IPS-NIHi7 (cell line): ENCODE measurements around the gene RBMS1.
"Not testable (repeated sequence)": the region's sequence is repeated elsewhere in the genome, so short reads cannot be mapped to it uniquely, and the experiment has no call there.

ENCODE experiments used
- DNase-seq: peaks from one replicate; pipeline ENCODE4 v3.0.0; 2012; ENCODE audit warnings: mixed read lengths; ENCODE audit errors: extremely low spot score

Gene RBMS1

DNA sequence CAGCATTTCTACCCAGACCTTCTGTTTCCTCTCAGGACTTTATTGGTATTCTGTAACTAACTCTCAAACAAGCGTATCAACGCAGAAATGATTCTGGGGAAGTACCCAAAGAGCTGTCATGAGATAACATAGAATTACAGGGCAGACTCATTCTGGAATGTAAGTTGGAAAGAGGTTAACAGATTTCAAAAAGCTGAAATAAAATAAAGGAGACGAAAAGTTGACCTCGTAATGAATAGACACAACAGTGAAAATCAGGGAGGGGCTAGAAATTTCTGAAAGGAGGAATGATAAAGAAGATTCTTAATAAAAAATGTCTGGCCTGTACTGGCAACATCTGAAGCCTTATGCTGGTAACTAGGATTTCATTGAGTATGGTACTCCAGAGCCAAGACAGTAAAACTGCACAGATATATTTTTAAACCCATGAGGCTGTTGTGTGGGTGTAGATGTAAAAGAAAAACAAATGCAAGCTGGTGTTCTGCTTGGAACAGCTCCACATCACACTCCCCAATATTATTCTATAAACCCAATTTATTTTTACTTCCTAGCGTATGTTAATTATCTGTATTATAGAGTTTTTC lies 23.9 kb downstream of the RBMS1 start:
- DNase-seq, result no peak

DNA sequence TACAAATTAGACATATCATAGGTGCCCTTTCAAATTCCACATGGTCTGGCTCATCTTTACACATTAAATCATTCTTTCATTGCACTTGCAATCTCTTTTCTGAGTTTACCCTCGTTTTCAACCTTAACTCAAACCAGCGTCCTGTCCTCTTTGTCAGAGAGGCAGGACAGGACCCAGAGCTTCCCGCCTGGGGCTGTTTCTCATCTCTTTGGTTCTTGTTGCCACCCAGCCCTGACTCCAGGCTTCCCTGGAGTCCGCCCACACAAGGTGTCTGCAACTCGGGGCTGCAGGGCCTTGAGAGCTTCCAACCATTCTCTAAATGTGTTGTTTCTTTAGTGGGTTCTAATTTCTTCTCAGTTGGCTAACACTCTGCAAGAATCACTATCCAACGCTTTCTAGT lies 24.4 kb downstream of the RBMS1 start:
- DNase-seq, result peak; percentile 23

DNA sequence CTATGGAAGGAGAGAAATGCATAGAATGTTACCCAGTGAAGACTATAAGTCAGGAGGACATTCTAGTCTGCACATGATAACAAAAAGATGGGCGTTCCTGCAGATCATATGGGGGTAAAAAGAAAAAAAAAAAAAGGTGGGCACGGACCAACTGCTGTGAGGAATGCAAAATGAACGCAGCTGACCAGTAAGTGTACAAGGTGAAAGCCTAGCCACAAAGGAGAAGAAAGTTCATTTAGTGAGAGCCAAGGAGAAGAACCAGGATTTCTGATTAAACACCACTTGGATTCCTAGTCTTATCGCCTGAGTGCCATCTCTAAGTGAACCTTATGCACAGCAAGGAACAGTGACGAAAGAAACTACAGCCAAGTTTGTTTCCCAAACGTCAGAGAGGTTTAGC lies 26.5 kb downstream of the RBMS1 start:
- no peak for DNase-seq

DNA sequence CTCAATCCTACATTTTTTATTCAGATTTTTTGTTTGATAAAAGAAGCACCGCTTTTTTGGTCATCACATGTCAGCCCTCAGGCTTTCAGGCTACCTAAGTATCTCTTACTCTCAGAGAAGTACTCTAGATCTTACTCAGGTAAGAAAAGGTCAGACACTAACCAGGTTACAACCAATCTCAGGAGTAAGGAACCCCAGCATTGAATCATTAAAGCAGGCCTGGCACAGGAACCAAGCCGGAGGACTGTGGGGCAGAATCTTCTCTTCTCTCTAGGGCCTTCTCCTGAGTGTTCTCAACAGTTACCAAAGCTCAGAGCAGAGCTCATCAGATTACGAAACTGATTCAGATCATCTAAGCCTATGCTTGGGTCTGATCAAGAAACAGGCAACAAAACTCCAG lies 28.2 kb downstream of the RBMS1 start:
- no peak for DNase-seq

DNA sequence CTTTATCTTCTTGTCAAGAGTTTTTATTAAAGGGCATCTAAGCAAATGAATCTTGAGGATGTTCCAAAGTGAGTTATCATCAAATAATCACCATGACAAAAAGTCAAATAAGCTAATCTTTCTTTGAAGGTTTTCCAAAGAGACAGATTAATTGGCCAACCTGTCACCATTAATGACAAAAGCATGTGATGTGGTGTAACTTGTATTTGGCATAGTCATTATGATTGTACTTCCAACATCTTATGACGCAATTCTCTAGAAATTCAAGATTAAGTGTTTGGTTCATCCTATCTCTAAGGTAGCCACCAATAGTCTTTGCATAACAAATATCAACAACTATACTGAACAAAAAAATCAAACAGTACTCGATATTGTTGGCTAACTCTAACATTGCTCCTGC lies 28.6 kb downstream of the RBMS1 start:
- no peak for DNase-seq

DNA sequence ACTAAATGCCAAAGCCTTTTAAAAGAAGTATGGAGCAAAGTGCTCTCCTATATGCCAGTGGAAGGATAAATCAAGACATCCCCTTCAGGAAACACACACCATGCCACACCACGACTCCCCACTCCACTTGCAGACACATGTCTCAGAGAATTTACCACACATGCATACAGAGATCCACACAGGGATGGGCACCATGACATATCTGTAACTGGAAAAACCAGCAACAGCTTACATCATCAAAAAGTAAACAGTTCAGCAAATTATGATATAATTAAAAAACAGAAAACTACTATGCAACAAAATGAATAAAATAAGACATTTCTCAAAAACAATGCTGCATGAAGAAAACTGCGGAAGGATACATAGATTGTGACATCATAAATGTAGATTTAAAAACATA lies 29.6 kb downstream of the RBMS1 start:
- no peak for DNase-seq

DNA sequence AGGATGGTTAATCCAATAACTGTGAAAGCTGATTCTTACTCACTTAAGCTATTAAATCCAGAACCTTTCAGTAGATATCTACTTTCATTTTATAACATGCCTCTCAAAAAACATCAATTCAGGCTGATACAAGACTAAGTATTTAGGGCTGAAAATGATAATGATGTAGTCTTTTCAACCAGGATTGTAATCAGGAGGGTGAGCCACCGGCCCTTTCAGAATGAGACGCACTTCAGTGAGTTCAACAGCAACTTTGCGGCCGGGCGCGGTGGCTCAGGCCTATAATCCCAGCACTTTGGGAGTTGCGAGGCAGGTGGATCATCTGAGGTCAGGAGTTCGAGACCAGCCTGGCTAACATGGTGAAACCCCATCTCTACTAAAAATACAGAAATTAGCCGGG lies 30.4 kb downstream of the RBMS1 start:
- no peak for DNase-seq

DNA sequence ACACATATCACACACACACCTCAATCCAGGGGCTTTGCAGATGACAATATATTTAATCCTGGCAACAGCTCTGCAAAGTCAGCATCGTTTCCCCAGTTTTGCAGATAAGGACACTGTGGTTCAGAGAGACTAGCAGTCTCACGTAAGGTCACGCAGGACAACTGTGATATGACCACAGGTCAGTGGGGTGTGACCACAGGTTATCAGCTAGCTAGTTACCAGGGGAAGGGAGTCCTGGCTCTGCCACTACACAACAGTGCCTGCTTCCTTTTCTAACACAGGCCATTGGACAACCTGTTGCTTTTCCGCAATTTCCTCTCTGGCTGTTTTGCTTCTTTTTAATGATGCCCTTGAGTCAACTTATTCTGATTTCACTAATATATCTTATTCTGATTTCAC lies 33.3 kb downstream of the RBMS1 start:
- no peak for DNase-seq

DNA sequence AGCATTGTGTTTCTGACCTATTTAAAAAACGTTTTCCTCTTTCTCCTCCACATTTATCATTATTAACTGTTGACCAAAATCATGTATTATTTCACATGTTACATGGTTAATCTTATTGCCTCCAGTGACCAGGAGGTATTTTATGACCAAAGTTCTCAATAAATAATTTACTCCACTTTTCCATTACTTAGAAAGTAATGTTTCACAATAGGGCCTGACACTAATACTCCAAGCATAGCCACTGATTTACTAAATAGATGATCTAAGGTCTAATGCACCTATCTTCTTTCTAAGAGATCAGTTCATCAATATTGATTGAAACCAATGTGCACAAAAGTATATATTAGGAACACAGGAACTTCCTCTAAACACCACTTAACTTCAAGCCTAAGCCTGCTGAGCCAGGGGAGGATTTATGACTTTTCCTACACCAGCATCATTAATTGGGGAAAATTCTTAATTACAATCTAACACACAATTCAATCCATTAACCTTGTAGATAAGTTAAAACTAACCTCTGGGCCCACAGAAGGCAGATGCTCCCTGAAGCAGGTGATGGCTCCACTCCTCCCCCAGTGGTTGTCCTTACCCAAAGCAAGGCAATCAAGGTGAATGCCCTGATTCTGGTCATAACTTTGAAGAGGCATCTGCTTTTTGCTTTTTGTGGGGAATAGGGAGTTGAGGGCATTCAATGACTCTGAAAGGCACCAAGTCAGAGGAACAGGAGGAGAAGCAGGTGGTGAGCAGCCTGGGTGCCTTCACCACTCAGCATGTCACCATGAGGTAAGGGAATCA lies 33.9 kb downstream of the RBMS1 start:
- no peak for DNase-seq

DNA sequence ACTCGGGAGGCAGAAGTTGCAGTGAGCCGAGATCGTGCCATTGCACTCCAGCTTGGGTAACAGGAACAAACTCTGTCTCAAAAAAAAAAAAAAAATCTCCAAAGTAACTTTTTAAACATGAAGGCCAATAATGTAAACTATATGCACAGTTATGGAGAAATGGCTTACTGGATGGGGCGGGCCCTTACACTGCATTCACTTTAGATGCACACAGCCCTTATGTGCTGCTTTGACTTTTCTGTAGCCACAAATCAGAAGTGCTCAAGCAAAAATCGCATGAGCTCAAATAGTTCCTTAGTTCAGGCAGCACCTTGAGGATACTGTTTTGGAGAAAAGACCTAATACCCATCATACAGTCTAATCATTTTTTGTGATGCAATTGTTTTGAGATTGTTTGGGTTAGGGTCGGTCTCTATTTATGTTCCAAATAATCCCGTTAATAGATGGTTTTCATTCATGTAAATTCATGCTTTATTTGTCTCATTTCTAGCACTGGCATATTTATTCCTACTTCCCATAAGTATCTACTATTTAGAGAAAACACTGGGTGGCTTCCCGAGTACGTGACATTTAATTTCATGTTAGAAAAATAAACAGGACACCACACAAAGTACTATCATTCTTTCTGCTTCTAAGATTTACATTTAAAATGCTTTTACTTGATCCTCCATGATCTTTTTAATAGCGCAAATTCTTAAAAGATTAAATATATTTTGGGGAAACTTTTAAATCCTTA lies 34.7 kb downstream of the RBMS1 start:
- DNase-seq, result no peak

DNA sequence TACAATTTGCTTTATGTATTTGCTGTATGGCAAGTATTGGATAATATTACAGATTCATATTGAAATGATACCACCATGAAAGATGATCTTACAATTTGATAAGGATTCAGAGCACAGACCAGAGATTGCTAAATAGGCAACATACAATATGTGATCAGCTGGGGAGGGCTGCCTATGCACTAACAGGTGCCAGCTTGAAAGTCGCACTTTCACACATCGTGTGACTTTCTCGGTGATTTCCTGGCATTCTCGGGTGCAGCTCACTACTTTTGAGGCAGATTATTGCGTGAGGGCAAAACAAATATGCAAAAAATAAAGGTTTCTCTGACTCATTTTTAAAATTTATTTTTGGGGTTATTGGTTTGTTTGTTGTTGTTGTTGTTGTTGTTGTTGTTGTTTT lies 36.0 kb downstream of the RBMS1 start:
- DNase-seq, result no peak

DNA sequence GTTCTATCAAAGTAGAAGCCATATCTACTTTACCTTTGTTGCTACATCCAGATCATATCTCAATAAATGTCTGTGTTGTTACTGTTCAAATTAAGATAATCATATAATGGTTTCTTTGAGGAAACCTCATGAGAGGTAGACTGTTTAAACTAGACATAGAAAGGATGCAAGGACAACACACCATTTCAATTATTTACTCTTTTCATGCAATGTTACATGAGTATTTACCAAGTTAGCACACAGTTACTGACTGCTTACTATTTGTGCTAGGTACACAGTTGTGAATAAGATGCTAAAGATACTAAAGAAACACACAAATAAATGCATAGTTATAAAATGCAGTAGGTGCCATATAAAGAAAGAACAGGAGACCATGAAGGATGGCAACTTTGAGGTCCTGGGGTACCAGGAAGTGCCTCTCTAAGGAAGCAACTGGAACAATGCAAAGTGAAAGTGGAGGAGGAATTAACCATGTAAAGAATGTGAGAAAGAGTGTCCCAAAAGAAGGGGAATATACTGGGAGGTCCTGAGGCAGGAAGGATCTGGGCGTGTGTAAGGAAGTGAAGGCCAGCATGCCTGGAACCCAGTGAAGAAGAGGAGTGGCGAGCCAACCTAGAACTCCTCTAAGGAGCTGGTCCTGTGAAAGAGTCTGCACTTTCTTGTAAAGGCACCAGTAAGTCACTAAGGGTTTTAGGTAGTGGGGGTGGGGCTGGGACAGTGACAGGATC lies 39.4 kb downstream of the RBMS1 start:
- no peak for DNase-seq

DNA sequence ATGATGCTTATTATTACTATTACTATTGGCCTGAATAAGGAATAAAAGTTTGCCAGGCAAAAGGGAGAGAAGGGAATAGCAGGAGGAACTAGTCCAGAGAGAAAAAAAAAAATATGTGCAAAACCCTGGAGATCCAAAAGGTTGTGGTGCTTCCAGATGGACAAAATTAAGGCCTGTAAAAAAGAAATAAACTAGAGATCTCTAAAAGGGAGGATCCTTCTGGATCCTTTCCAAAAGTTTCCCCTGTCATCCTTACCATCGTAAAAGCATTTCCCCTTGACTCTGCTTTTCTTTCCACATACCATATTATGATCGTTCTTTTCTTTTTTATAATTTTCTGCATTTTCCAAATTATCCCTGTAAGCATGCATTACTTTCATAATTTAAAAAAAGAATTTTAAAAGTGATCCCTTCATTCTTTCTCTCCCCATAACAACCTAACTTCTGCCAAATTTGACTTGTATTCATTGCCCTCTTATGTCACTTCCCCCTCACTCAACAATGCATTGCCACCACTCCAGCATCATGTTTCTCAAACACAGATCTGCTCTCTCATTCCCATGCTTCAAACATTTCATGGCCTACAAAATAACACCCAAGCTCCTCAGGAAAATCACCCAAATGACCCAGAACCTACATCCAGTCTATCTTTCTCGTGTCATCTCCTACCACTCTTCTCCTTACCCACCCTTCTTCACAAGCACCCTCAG lies 40.3 kb downstream of the RBMS1 start:
- DNase-seq, result no peak

DNA sequence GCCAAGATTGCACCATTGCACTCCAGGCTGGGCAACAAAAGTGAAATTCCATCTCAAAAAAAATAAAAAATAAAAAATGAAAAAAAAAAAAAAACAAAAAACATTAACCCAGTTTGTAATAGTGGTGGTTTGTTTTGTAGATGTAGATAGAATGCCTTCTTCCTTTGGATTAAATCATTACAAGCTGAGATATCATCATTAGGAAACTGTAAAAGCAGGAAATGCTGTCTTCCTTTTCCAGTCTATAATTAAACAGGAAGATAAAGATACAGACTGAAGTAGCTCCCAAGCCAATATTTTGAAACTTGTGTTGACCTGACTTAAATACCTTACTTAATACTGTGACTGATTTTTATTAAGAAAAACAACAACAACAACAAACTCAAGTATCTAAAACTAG lies 43.1 kb downstream of the RBMS1 start:
- no peak for DNase-seq

DNA sequence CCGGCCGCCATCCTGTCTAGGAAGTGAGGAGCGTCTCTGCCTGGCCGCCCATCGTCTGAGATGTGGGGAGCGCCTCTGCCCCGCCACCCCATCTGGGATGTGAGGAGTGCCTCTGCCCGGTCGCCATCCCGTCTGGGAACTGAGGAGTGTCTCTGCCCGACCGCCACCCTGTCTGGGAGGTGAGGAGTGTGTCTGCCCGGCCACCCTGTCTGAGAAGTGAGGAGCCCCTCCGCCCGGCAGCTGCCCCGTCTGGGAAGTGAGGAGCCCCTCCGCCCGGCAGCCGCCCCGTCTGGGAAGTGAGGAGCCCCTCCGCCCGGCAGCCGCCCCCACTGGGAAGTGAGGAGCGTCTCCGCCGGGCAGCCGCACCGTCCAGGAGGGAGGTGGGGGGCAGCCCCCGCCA lies 44.8 kb downstream of the RBMS1 start:
- not testable (repeated sequence) for DNase-seq

DNA sequence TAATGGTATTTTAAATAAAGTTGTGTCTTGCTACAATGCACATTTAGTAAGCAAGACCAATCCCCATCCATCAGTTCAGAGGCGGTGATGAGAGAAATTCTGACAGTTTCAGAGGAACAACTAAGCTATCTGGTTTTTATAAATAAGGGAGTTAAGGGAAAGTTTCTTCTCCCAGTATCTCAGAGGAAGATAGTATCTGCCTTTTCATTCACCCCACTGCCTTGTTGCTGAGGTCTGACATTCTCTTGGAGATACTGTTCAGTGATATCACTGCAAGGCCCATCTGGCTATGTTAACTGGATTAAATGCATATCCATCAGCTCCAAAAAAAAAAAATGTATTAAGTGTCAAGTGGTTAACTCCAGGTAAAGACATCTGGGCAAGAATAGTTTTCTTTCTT lies 47.9 kb downstream of the RBMS1 start:
- no peak for DNase-seq

DNA sequence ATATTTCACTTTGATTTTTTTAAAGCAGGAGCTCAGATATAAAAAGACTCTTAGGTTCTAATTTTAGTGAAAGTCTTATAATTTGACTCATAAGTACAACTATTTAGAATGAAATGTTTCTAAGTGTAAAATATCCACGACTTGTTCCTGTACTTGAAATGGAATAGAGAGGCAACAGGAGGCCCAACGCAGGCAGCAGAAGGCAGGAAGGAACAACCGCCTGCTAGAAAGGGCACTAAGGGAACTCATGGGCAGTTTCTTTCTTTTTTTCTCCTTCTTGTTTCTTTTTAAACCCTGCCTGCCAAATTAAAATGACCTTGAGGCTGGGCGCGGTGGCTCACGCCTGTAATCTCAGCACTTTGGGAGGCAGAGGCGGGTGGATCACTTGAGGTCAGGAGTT lies 51.0 kb downstream of the RBMS1 start:
- DNase-seq, result no peak

DNA sequence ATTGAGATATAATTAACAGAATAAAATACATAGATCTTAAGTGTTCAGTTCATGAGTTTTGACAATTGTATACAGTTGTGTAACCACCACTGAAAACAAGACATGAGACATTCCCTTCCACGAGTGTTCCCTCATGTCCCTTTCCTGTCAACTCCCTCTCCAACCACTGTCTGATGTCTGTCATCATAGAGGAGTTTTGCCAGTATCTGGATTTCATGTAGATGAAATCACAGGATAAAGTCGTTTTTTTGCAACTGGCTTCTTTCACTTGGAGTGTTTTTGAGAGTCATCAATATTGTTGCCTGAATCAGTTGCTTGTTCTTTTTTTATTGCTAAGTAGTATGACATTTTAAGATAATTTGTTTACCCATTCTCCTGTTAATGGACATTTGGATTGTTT lies 52.7 kb downstream of the RBMS1 start:
- no peak for DNase-seq

DNA sequence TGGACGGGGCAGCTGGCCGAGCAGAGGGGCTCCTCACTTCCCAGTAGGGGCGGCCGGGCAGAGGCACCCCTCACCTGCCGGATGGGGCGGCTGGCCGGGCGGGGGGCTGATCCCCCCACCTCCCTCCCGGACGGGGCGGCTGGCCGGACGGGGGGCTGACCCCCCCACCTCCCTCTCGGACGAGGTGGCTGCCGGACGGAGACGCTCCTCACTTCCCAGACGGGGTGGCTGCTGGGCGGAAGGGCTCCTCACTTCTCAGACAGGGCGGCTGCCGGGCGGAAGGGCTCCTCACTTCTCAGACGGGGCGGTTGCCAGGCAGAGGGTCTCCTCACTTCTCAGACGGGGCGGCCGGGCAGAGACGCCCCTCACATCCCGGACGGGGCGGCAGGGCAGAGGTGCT lies 54.6 kb downstream of the RBMS1 start:
- DNase-seq, result not testable (repeated sequence)

DNA sequence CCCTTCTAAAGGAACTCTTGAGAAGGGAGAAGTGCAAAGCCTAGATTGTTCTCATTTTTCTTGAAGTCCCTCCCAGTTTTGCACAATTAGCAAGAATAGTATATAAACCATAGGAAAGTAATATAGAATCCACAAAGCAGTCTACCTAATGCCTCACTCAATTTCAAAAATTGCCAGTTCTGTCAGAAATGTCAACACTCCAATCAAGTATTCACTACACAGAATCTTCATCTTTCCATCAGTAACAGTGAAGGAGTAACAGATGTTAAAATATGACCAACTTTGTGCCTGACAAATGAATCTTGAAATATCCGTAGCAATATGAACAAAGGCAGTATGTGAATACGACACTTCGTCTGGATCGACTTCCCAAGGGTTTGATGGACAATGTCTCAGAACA lies 56.3 kb downstream of the RBMS1 start:
- DNase-seq, result no peak

DNA sequence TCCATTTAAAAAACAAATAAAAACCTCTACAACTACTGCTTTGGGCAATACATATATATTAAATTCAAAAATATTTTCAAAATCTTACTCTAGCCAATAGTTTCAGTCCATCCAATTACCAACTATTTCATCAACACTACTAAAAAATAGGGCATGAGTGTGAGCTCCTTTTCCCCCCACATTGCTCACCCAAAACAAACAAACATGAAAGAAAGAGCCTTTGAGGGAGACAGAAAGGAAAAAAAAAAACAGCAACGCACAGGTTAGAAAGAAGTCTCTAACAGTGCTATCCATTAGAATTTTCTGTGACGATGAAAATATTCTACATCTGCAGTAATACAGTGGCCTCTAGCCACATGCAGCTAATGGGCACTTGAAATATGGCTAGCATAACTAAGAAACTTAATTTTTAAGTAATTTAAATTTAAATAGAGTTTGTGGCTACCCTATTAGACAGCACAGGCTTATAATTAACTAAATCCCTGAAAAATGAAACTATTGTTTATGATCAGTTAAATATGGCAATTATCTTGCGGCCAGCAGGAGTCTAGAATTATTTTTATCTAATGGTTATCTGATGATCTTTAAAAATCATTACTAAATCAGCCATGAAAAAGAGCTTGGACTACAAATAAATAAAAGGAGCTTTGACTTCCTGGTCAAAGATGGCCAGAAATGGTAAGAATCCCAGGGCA lies 59.2 kb downstream of the RBMS1 start:
- DNase-seq, result no peak
